Effector CD8-positive, alpha-beta T cell (primary cell): ENCODE results near the gene ENDOU.

ENCODE experiments used
- DNase-seq: peaks from one replicate; lab custom pipeline; 2025; lab: John Stamatoyannopoulos, UW
- total RNA-seq, 4 experiments: gene quantifications; one replicate each; lab custom pipeline; 2026; lab: John Stamatoyannopoulos, UW

The ENDOU gene
- 0 to 0.09 (median 0) reads per million in 4 experiments for total RNA-seq

GRCh38 chr12:47725091-47725772, at the start of gene ENDOU:
TSS of gene ENDOU (minus strand) at chr12:47725490. CDS start at chr12:47725413, 77 bp downstream.
- no peak for DNase-seq

DNA sequence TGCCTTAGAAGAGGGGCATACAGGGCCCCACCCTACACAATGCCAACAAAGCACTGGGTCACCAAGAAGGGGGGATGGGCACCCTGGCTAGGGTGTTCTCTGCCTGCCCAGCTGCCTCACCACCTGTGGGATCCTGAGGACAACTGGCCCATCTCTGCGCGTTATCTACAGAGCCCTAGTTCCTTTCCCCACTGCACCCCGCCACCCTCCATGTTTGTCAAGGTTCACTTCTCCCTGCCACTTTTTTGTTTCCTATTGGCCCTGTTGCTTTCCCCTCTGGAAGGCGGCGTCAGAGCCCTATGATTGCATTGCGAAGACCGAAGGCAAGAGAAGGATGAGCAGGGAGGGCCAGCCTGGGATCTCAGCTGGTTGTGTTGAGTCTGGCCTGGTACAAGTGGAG, 49.4 kb upstream of the ENDOU start:
- no peak for DNase-seq

DNA sequence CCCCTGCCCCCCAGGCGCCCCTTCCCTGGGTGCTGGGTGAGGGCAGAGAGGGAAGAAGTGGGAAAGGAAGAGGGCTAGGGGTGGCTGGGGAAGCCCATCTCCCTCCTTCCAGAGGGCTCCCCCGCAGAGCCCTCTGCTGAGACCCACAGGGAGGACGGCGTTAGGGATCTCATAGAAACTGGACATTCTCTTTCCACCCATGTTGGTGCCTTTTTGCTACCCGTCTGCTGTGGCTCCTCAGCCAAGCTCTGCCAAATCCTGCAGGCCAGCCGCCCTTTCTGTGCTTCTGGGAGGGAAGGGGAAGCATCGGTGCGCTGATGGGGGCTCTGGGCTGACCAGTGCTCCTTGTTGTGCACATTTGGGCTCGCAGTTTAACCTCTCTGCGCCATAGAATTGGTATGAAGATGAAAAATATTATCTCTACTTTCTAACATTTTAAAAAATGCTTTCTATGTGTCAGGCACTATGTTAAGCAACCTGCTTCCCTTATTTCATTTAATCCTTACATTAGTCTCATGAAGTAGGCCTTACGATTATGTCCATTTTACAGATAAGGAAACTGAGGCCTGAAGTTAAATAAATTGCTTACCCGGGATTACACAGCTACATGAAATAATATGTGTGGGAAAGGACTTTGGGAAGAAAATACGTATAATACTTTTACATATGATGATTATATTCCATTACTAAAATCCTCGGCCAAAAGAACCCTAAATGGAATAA, 48.7 kb upstream of the ENDOU start:
- DNase-seq: no peak

DNA sequence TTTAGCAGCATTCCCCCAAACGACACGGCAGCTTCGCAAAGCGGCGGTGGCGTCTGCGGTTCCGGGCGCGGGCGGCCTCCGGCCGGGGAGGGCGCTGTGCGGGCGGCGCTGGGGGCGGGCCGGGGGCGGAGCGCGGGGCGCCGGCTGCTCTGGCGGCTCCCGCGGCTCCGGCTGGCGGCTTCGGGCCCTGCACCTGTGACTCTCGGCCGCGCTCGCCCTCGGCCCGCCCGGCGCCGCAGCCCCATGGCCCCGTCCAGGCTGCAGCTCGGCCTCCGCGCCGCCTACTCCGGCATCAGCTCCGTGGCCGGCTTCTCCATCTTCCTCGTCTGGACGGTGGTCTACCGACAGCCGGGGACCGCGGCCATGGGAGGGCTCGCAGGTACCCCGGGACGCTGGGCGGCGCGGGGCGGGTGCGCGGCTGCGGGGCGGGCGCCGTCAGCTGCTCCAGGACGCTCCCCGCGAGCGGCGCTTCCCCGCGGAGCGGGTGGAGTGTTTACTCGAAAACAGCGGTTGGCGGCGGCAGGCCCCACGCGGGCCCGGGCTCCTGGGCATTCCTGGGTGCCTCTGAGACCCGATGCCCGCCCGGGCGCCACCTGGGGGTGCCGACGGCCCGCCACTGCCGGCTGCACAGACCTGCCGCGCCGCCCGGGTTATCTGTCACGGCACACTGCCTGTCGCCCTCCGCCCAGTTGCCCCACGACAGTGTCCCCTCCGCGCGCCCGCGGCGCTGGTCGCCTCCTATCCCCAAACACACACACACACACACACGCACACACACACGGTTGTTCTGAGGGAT, 48.0 kb upstream of the ENDOU start, which contains the start of gene SLC48A1:
Gene SLC48A1, plus strand, starts transcription at position 177 of the 796 bp plus-strand sequence. Its CDS starts 67 bp downstream, at position 244.
- peak; percentile 53 for DNase-seq

DNA sequence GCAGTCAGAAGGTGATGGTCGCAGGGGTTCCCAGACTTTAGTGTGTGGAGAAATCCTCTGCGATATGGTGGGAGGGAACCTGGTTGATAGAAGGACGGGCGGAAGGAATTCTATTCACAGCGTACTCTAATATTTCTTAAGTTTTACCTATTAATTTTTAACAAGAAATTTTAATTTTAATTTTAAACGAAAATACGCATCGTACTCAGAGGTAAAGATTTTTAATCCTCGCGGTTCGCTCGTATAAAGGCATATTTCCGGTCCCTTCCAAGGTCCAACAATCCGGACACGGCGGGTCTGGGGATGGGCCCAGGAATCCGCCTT, 47.4 kb upstream of the ENDOU start:
- no peak for DNase-seq

DNA sequence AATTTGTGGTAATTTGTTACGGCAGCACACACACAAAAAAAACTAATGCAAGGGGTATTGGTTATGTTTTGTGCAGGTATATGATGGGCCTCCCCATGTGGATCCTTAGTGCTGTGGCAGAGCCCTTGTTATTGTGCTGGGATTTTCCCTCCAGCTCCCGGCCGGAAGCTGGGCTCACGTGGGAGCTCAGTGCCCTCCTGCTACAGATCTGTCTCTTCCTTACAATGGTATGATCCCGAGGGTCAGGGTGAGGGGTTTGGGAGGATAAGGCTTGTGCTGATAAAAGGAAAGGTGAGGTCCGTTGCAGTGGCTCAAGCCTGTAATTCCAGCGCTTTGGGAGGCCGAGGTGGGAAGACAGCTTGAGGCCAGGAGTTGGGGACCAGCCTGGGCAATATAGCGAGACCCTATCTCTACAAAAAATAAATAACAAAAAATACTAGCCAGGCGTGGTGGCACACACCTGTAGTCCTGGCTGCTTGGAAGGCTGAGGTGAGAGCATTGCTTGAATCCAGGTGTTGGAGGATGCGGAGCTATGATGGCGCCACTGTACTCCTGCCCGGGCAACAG, 46.9 kb upstream of the ENDOU start:
- no peak for DNase-seq

DNA sequence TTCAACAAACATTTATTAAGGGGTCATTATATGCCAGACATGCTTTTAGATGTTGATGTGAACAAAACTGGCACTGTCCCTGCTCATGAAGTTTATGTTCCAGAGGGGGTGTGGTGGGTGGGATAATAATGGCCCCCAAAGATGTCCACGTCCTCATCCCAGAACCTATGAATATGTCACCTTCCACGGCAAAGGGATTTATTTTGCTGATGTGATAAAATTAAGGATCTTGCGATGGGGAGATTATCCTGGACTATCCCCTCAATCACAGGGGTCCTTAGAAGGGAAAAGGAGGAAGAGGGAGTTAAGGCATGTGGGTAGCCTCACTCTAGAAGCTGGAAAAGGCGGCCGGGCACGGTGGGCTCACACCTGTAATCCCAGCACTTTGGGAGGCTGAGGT, 46.0 kb upstream of the ENDOU start:
- no peak for DNase-seq

DNA sequence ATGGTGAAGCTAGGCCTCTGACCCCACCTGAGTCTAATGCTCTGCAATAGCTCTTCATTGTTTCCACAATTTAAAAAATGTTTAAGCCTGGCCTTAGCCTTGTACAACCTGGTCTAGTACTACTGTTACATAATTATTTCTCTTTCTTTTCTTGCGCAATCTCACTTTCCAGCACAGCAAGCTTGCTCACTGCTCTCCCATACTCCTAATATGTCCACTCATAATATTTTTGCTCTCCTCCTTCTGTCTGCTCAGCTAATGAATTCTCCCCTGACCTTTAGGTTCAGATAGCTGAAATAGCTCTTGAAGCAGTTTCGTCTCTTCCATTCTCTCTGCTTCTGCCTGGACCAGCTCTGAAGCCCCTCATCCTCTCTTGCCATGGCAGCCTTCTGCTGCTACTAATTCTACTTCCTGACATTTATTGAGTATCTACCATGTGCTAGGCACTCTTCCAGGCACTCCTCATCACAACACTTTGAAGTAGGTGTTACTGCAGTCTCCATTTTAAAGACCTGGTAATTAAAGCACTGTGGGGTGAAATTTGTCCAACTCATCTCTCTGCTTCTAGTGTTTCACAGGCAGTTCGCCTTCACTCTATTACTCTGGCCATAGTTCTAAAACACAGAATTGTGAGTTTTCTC, 44.9 kb upstream of the ENDOU start:
- DNase-seq: no peak

DNA sequence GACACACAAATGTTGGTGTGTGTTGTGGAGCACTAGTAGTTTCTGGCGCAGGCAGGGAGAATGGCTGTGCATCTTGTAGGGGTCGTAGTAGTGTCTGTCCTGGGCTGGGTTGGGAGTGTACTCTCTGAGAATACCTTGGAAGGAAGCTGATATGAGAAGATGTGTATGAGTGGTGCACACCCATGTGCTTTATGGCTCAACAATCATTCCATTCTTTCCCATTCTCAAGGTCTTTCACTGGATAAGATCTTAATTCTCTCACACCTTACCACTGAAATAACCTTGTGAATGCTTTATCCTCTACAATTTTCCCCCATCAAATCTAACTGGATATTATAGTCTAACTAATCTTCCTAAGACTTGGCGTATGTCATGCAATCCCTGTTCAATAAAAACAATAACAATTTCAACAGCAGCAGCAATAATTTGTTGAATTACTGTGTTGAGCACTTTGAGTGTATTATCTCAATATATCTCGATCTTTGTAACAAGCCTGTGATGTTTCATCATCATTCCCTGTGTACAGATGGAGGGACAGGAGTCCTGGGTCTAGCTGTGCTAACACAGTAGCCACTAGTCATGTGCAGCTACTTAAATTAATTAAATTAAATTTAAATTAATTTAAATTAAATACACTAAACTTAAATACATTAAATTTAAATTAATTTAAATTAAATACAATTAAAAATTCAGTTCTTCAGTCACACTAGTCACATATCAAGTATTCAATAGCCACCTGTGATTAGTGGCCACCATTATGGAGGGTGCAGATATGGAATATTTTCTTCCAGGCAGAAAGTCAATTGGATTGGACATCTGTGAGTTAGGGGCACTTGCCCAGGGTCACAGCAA, 44.2 kb upstream of the ENDOU start:
- DNase-seq: no peak

DNA sequence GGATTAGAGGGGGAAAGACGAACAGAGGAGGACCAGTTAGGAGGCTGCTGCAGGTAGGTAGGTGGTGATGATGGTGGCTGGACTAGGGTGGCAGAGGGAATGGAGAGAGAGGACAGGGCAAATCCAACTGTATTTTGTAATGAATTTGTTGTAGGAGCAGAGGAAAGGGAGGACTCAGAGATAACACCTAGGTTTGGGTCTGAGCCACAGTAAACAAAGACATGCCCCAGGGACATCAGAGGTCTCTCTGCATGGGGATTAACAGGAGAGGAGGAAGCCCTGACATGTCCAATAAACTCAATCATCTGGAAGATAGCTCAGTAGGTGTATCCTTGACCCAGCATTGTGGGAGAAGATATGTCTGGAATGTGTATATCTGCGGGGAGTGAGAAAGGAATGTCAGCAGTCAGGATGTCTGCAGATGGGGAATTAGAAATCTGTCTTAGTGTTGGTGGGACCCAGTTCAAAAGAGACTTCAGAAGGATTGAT, 43.1 kb upstream of the ENDOU start:
- no peak for DNase-seq

GRCh38 chr12:47767216-47767724, 42.0 kb upstream of the ENDOU start:
- DNase-seq: peak; percentile 43

DNA sequence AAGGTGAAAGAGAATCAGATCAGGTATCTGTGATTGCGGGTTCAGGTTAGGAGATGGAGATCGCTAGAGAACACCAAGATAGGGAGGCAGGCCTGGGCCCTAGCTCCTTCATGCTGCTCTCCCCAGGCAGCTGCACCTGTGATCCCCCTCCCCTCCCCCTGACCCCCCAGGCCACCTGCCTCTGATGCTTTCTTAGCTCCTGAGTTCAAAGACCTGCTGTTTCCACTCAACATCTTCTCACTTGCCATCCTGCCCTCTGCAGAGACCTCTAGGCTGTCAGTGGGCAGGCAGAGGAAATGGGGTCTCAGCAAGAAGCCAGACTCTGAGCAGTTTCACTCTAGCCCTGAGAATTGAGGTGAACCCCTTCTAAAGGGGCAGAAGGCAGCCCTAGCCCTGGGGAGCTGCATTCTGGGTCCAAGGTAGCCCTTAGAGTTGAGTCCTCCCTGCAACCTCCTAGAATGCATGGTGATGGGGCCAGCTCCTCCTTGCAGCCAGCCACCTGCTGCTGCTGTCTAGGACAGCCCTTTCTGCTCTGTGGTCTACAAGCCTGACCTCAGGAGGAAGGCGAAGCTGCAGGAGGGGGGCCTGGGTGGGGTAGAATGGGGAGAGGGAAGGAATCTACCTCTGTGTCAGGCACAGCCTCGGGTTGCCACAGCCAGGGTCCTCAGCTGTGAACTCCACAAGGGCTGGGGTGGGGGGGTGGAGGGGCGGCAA, 41.4 kb upstream of the ENDOU start:
- DNase-seq: no peak

DNA sequence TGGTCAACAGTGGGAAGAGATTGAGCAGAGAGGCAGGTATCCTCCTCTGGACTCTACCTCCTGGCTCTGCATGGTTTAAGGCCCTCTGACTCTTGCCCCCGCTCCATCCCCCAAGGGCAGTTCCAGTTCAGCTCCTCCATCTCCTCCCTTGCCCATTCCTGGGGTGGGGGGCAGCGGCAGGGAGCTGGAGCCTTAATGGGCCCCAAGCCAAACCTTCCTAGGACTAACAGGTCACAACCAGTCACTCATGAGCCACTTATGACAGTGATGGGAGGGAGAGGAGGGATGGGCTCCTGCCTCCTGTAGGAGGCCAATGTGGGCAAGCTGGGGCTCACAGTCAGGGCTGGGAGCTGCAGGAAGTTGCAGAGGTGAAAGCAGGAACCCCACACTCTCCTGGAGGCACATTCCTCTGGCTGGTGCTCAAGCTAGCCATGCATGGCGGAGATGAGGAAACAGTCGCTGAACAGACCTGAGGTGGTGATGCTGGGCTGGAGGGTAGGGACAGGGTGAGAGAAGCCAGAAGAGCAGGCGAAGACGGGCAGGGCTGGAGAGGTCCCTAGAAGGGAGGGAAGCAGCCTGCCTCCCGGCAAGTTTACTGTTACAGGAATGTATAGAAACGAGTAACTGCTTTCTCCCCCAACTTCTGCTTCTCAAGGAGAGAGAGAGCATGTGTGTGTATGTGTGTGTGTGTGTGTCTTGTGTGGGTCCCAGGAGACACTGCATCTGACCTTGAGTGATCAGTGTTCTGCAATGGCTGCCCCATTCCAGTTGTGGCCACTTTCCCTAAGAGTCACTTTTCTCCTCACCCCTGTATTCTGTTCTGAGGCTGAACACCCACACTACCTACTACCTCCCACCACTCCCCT, 38.4 kb upstream of the ENDOU start:
- no peak for DNase-seq

- no peak for DNase-seq
These were observed 37.7 kb upstream of the ENDOU start for GRCh38 chr12:47762850-47763465.

DNA sequence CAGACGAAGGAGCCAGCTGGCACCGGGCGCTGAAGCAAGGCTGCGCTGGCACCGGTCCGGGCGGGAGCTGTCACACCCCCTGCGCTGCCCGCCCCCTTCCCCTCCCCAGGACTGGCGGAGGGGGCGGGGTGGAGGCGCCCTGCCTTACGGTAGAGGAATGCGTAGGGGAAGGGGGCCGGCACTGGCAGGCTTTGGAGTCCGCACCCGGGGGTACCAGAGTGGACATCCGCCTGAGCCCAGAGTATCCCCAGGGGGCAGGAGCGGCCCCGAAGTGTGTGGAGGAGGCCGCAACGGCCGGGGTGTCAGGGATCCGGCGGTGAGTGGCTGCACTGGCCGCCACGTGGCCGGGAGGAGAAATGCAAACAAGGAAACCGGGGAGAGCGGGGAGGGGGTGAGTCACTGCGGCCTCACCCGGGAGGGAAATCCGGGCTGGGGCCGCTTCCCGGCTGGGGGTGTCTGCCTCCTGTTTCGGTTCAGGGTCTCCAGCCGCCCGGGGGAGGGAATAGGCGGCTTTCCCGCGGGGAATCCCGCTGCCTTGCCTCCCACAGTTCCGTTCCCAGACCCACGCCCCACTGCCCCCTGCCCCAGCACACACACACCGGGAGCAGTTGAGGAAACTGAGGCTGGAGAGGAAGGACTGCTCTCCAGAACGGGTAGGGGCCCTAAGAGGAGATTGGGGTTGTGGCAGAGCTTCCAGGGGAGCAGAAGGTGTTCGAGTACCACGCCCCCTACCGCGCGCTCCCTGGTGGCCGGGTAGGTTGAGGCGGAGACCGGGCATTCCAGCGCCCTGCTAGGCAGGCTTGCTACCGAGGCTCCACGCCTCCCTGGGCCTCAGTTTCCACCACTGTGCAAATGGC, 33.8 kb upstream of the ENDOU start, which contains the start of gene RAPGEF3:
Gene RAPGEF3, minus strand, starts transcription at position 47 of the 857 bp plus-strand sequence. CDS start 324 bp downstream, outside the sequence.
- DNase-seq: peak; percentile 62

- DNase-seq: no peak
These were observed 33.2 kb upstream of the ENDOU start for GRCh38 chr12:47758584-47758833.

DNA sequence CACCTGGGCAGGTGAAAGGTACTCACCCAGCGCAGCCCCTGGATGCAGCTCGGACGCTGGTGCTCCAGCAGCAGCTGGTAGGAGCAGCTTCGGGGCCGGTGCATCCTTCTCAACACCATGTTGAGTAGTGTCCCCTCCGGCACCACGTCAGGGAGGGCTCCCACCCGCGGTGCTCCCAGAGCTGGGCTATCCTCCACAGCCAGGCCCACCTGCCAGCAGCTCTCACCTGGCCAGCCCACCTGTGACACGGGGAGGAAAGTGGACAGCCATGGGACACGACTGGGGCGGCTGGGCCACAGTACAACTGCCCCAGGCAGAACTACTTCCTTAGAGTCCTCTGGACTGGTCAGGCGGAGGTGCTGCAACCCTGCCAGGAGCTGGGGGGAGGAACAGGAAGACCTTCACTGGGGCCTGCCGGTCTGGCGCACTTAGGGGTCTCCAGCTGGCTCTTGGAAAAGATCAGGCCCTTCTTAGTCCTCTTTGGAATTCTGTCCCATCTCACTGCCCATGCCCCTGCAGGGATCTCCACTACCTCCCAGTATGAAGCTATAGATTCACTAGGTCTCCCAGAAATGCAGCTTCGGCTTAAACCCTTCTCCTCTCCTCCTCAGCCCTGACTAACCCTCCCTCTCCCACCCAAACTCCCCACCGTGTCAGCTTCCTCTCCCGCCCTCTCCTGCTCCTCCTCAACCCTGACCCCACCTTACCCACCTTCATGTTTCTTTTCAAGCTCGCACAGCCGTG, 32.7 kb upstream of the ENDOU start:
- DNase-seq: no peak
